H9 (cell line): ENCODE measurements around the gene CNNM1. TPM values are rescaled to one million over a fixed set of nuclear protein-coding genes. Genes with fewer than 3 reads are reported as not detected.

ENCODE experiments used
- DNase-seq: peaks from one replicate; pipeline ENCODE4 v3.0.0-alpha.2; 2017
- H2AFZ ChIP-seq: one replicate; pipeline ENCODE4 v1.6.1; 2013; ENCODE audit warnings: mild to moderate bottlenecking, low read length, control low read depth, moderate library complexity
- H2AK5ac ChIP-seq: 2 replicates; pipeline ENCODE4 v1.6.1; 2013; ENCODE audit warnings: low read length, control low read depth, mixed read lengths; ENCODE audit not compliant: insufficient read length
- H2BK120ac ChIP-seq: one replicate; pipeline ENCODE4 v1.6.1; 2013; ENCODE audit warnings: low read depth, mild to moderate bottlenecking, low read length, control low read depth, inconsistent platforms; ENCODE audit not compliant: poor library complexity, severe bottlenecking
- H2BK12ac ChIP-seq: 2 replicates; pipeline ENCODE4 v1.6.1; 2013; ENCODE audit warnings: low read length, control low read depth, mixed read lengths, low read depth; ENCODE audit not compliant: insufficient read length
- H2BK15ac ChIP-seq: 2 replicates; pipeline ENCODE4 v1.6.1; 2013; ENCODE audit warnings: low read depth, low read length, control low read depth
- H2BK20ac ChIP-seq: one replicate; pipeline ENCODE4 v1.6.1; 2013; ENCODE audit warnings: low read depth, mild to moderate bottlenecking, low read length, control low read depth, inconsistent platforms; ENCODE audit not compliant: poor library complexity, severe bottlenecking
- H2BK5ac ChIP-seq: 2 replicates; pipeline ENCODE4 v1.6.1; 2013; ENCODE audit warnings: low read length, control low read depth, mixed read lengths; ENCODE audit not compliant: insufficient read length
- H3K14ac ChIP-seq: 2 replicates; pipeline ENCODE4 v1.6.1; 2013; ENCODE audit warnings: low read length, control low read depth; ENCODE audit not compliant: insufficient read depth
- H3K18ac ChIP-seq: 2 replicates; pipeline ENCODE4 v1.6.1; 2013; ENCODE audit warnings: low read depth, mild to moderate bottlenecking, mixed read lengths, low read length, control low read depth; ENCODE audit not compliant: insufficient read length
- H3K23ac ChIP-seq: 2 replicates; pipeline ENCODE4 v1.6.1; 2013; ENCODE audit warnings: low read length, control low read depth, mixed read lengths, low read depth; ENCODE audit not compliant: insufficient read length
- H3K23me2 ChIP-seq: 2 replicates; pipeline ENCODE4 v1.6.1; 2013; ENCODE audit warnings: low read depth, mild to moderate bottlenecking, mixed read lengths, low read length, control low read depth; ENCODE audit not compliant: insufficient read length, poor library complexity, severe bottlenecking
- H3K27ac ChIP-seq: 2 replicates; pipeline ENCODE4 v1.5.1; 2013; ENCODE audit warnings: low read length, control low read depth, mixed read lengths, low read depth; ENCODE audit not compliant: insufficient read length
- H3K27me3 ChIP-seq: 2 replicates; pipeline ENCODE4 v1.6.1; 2013; ENCODE audit warnings: low read length, control low read depth, inconsistent platforms; ENCODE audit not compliant: insufficient read depth
- H3K4ac ChIP-seq: 2 replicates; pipeline ENCODE4 v1.6.1; 2013; ENCODE audit warnings: low read depth, mild to moderate bottlenecking, control low read depth, inconsistent platforms, low read length, moderate library complexity
- H3K4me1 ChIP-seq: 2 replicates; pipeline ENCODE4 v1.6.1; 2013; ENCODE audit warnings: low read length, control low read depth, inconsistent platforms; ENCODE audit not compliant: insufficient read depth
- H3K4me2 ChIP-seq: 2 replicates; pipeline ENCODE4 v1.6.1; 2013; ENCODE audit warnings: low read length, control low read depth, mixed read lengths; ENCODE audit not compliant: insufficient read length, insufficient read depth
- H3K56ac ChIP-seq: 2 replicates; pipeline ENCODE4 v1.6.1; 2013; ENCODE audit warnings: low read depth, mild to moderate bottlenecking, mixed read lengths, low read length, control low read depth; ENCODE audit not compliant: insufficient read length
- H3K79me1 ChIP-seq: 2 replicates; pipeline ENCODE4 v1.6.1; 2013; ENCODE audit warnings: low read depth, mild to moderate bottlenecking, moderate library complexity, low read length, control low read depth, inconsistent platforms; ENCODE audit not compliant: insufficient read depth, poor library complexity, severe bottlenecking
- H3K79me2 ChIP-seq: 2 replicates; pipeline ENCODE4 v1.6.1; 2013; ENCODE audit warnings: low read length, control low read depth, inconsistent platforms; ENCODE audit not compliant: insufficient read depth
- H3K9ac ChIP-seq: 2 replicates; pipeline ENCODE4 v1.6.1; 2013; ENCODE audit warnings: low read length, control low read depth, mixed read lengths; ENCODE audit not compliant: insufficient read length; ENCODE audit errors: extremely low read depth
- H3K9me3 ChIP-seq: one replicate; pipeline ENCODE4 v1.6.1; 2013; ENCODE audit warnings: low read depth, low read length, inconsistent platforms; ENCODE audit not compliant: control insufficient read depth
- H3T11ph ChIP-seq: one replicate; pipeline ENCODE4 v1.6.1; 2013; ENCODE audit warnings: mild to moderate bottlenecking, low read length, control low read depth, inconsistent platforms
- H4K20me1 ChIP-seq: one replicate; pipeline ENCODE4 v1.6.1; 2013; ENCODE audit not compliant: control insufficient read depth, insufficient read length, insufficient read depth
- H4K5ac ChIP-seq: 2 replicates; pipeline ENCODE4 v1.6.1; 2013; ENCODE audit warnings: low read depth, mild to moderate bottlenecking, mixed read lengths, low read length, control low read depth; ENCODE audit not compliant: insufficient read length
- H4K8ac ChIP-seq: replicated peaks from 2 replicates; pipeline ENCODE4 v1.6.1; 2013; ENCODE audit warnings: low read length, control low read depth, mixed read lengths, low read depth; ENCODE audit not compliant: insufficient read length
- H4K91ac ChIP-seq: 2 replicates; pipeline ENCODE4 v1.6.1; 2013; ENCODE audit warnings: low read depth, mild to moderate bottlenecking, moderate library complexity, mixed read lengths, low read length, control low read depth; ENCODE audit not compliant: insufficient read length
- H3K27ac Mint-ChIP-seq, 3 experiments: 2 replicates in 2 of 3; 3 replicates in 1 of 3; pipeline ENCODE4 v1.8.0; 2020 to 2021; ENCODE audit warnings: mixed read lengths in 3 of 3, mild to moderate bottlenecking in 1 of 3, moderate library complexity in 1 of 3
- H3K27me3 Mint-ChIP-seq: 2 replicates; pipeline ENCODE4 v1.8.0; 2021; ENCODE audit warnings: low read depth, mild to moderate bottlenecking, moderate library complexity, mixed read lengths
- H3K36me3 Mint-ChIP-seq, 3 experiments: 2 replicates in 2 of 3; 3 replicates in 1 of 3; pipeline ENCODE4 v1.8.0; 2020 to 2021; ENCODE audit warnings: low read depth in 3 of 3, mixed read lengths in 3 of 3; ENCODE audit not compliant: insufficient read depth in 1 of 3
- H3K4me1 Mint-ChIP-seq, 2 experiments: 2 replicates each; pipeline ENCODE4 v1.8.0; 2020; ENCODE audit warnings: mixed read lengths in 2 of 2
- H3K4me3 Mint-ChIP-seq, 2 experiments: 2 replicates in 1 of 2; 3 replicates in 1 of 2; pipeline ENCODE4 v1.8.0; 2020 to 2021; ENCODE audit warnings: mild to moderate bottlenecking in 2 of 2, mixed read lengths in 2 of 2, moderate library complexity in 1 of 2
- H3K9me3 Mint-ChIP-seq, 2 experiments: 2 replicates in 1 of 2; 3 replicates in 1 of 2; pipeline ENCODE4 v1.8.0; 2020; ENCODE audit warnings: mild to moderate bottlenecking in 2 of 2, mixed read lengths in 2 of 2, moderate library complexity in 1 of 2
- CTCF ChIP-seq: fragments of 200-600 bp; sonication (generic); conservative IDR thresholded peaks from 3 replicates; pipeline ENCODE4 v1.8.0; 2021; ENCODE audit warnings: antibody characterized with exemption, mild to moderate bottlenecking
- WGBS: extraction: QIAGEN DNeasy Blood & Tissue Kit; methylation state at CpG from one replicate; pipeline ENCODE4 v1.1.7; 2013; ENCODE audit warnings: missing lambda C conversion rate, low lambda C conversion rate, mixed read lengths; ENCODE audit not compliant: insufficient read length; ENCODE audit errors: extremely low coverage; 5-methylcytosine and 5-hydroxymethylcytosine counted together
- total RNA-seq: library from RNA; stranded (reverse); gene quantifications from 2 replicates; pipeline ENCODE4 v1.2.1, GENCODE V29; 2021

Gene CNNM1
- total RNA-seq, 1 experiment from 2014 or later, result 0.35 TPM

DNA sequence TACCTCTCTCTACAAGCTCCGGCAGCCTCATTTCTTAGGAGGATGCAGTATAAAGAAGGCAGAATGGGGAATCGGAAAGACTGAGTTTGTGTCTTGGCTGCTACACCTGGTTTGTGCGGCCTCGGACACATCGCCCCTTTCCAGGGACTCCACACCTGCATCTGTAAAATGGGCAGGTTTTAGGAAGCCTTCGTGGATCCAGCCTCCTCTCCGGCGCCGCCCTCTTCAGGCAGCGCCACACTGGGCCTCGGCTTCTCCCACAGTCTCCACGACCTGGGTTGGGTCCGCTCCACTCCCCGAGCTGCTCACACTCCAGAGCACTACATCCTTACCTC, 100.9 kb downstream of the CNNM1 start:
- no peaks in the 10 kb centered on the region for H4K20me1 ChIP-seq
- H2BK15ac ChIP-seq, result no peak overlapping the region
- no peaks in the 10 kb centered on the region for H3K27me3 ChIP-seq
- H3K79me1 ChIP-seq, result peaks cover 6% of the 10 kb centered on the region
- no peak overlapping the region for H2AK5ac ChIP-seq
- WGBS, result no CpG with 5 or more reads among the region's 14 CpGs
- H3K27me3 Mint-ChIP-seq, result no peaks in the 10 kb centered on the region; the same call in none of the 2 replicates
- H4K91ac ChIP-seq, result no peak overlapping the region
- H2BK120ac ChIP-seq, result no peak overlapping the region
- H2BK5ac ChIP-seq, result peak overlapping the region; percentile 43
- H3K4me3 Mint-ChIP-seq, result peak overlapping the region; percentile 94 to 95
- H2BK12ac ChIP-seq, result peak overlapping the region; percentile 10
- H3K4me1 ChIP-seq, result no peaks in the 10 kb centered on the region; the same call in 1 of the 2 replicates
- peak overlapping the region; percentile 94 for H3K4me2 ChIP-seq
- no peaks in the 10 kb centered on the region for H3K9me3 ChIP-seq
- H3K23me2 ChIP-seq, result peaks cover 8% of the 10 kb centered on the region
- no peak for DNase-seq
- peak overlapping the region; percentile 86 for H3K14ac ChIP-seq
- peaks cover 0 to 10% (median 7%) of the 10 kb centered on the region in 3 experiments; a peak in 4 of 7 replicates for H3K36me3 Mint-ChIP-seq
- peak overlapping the region; percentile 11; the same call in 1 of the 2 replicates for H3K4ac ChIP-seq
- no peak overlapping the region for H3K23ac ChIP-seq
- peak overlapping the region; percentile 96 to 99 (median 98) for H3K27ac Mint-ChIP-seq
- peak overlapping the region; percentile 88 for H3K9ac ChIP-seq
- H3K9me3 Mint-ChIP-seq, result no peaks in the 10 kb centered on the region
- peaks cover 14 to 26% of the 10 kb centered on the region in 2 experiments for H3K4me1 Mint-ChIP-seq
- no peak overlapping the region for H4K8ac ChIP-seq
- H2AFZ ChIP-seq, result no peak overlapping the region
- H3K79me2 ChIP-seq, result peaks cover 6% of the 10 kb centered on the region; the same call in 1 of the 2 replicates
- no peak for TF ChIP-seq CTCF
- no peak overlapping the region for H3K27ac ChIP-seq
- no peak overlapping the region for H3T11ph ChIP-seq
- no peak overlapping the region for H2BK20ac ChIP-seq
- H4K5ac ChIP-seq, result no peak overlapping the region
- H3K18ac ChIP-seq, result peak overlapping the region; percentile 92
- no peak overlapping the region for H3K56ac ChIP-seq
